Measurements from ENCODE around the gene ZBTB38. TPM values are rescaled to one million over a fixed set of nuclear protein-coding genes. Genes with fewer than 3 reads are reported as not detected.

ZBTB38 gene
- total and polyA plus RNA-seq, 2 experiments from 2014 or later = 8.7 to 11.5 TPM

- TF ChIP-seq, protein P1, sequence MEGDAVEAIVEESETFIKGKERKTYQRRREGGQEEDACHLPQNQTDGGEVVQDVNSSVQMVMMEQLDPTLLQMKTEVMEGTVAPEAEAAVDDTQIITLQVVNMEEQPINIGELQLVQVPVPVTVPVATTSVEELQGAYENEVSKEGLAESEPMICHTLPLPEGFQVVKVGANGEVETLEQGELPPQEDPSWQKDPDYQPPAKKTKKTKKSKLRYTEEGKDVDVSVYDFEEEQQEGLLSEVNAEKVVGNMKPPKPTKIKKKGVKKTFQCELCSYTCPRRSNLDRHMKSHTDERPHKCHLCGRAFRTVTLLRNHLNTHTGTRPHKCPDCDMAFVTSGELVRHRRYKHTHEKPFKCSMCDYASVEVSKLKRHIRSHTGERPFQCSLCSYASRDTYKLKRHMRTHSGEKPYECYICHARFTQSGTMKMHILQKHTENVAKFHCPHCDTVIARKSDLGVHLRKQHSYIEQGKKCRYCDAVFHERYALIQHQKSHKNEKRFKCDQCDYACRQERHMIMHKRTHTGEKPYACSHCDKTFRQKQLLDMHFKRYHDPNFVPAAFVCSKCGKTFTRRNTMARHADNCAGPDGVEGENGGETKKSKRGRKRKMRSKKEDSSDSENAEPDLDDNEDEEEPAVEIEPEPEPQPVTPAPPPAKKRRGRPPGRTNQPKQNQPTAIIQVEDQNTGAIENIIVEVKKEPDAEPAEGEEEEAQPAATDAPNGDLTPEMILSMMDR (conservative IDR thresholded peaks at IDR 0.05; ENCODE audit: low read depth in 2 of 2) = no peak
- TF ChIP-seq CREB1 (CRISPR knock-in tag; IDR thresholded peaks at IDR 0.05; ENCODE audit: low read depth) = no peak
- Histone ChIP-seq H4K20me1 (replicated peaks; ENCODE audit: insufficient read depth) (no peaks in the 10 kb centered on the region), H3F3A (replicated peaks; ENCODE audit: low read depth) (no peaks in the 10 kb centered on the region), H3K27me3 (ENCODE audit: insufficient read depth) (no peaks in the 10 kb centered on the region), H3K4me2 (0 out of 2 replicates have a peak overlapping the region, but pooled peaks have one; percentile 42), H3K27ac (ENCODE audit: low read depth) (no peak overlapping the region), H3K36me3 (ENCODE audit: insufficient read depth) (no peaks in the 10 kb centered on the region), H3K79me2 (replicated peaks; ENCODE audit: insufficient read depth) (no peaks in the 10 kb centered on the region), H3K4me3 (no peak overlapping the region), H3K4me1 (ENCODE audit: insufficient read depth) (peaks cover 50% of the 10 kb centered on the region), H3K9me2 (ENCODE audit: insufficient read depth) (no peaks in the 10 kb centered on the region), H2AFZ (no peak overlapping the region)
- Mint-ChIP-seq H3K9me3 (no peaks in the 10 kb centered on the region), H3K27me3 (ENCODE audit: insufficient read depth, low read depth, poor library complexity) (peaks cover 3% of the 10 kb centered on the region), H3K4me1 (peaks cover 66% of the 10 kb centered on the region), H3K27ac (no peak overlapping the region; the same call in 1 of the 2 replicates), H3K36me3 (ENCODE audit: low read depth) (no peaks in the 10 kb centered on the region), H3K4me3 (no peak overlapping the region)
- ATAC-seq (no peak), DNase-seq (ENCODE audit: low spot score) (no peak)
These were observed 19.2 kb downstream of the ZBTB38 start for GRCh38 chr3:141387516-141387915.

GRCh38 chr3:141388395-141388794 is 20.1 kb downstream of the ZBTB38 start:
- ATAC-seq = no peak
- no peak overlapping the region for H3K4me3 ChIP-seq
- H3K27ac Mint-ChIP-seq = no peak overlapping the region; the same call in 1 of the 2 replicates
- no peak for TF ChIP-seq NANOG (IDR thresholded peaks at IDR 0.05; ENCODE audit: borderline replicate concordance)
- no peak for TF ChIP-seq ZNF462 (CRISPR knock-in tag; IDR thresholded peaks at IDR 0.05)
- no peak for TF ChIP-seq POLR2AphosphoS5 (IDR thresholded peaks at IDR 0.05; ENCODE audit: low read depth)
- no peak for TF ChIP-seq EZH2phosphoT487 (IDR thresholded peaks at IDR 0.05; ENCODE audit: unreplicated experiment)
- no peak for TF ChIP-seq CREB1 (CRISPR knock-in tag; IDR thresholded peaks at IDR 0.05; ENCODE audit: low read depth)
- TF ChIP-seq STAT1 (IDR thresholded peaks at IDR 0.05; ENCODE audit: unreplicated experiment) = no peak
- TF ChIP-seq, protein P1 (conservative IDR thresholded peaks at IDR 0.05; ENCODE audit: low read depth in 2 of 2) = no peak
- TF ChIP-seq JUNB (IDR thresholded peaks at IDR 0.05; ENCODE audit: unreplicated experiment) = no peak
- no peak for TF ChIP-seq ZNF114 (CRISPR knock-in tag; IDR thresholded peaks at IDR 0.05)
- no peak for TF ChIP-seq ZNF331 (CRISPR knock-in tag; IDR thresholded peaks at IDR 0.05; ENCODE audit: low read depth)

More at GRCh38 chr3:141388395-141388794, 20.1 kb downstream of the ZBTB38 start:
- H3K27me3 Mint-ChIP-seq (ENCODE audit: insufficient read depth, low read depth, poor library complexity) = peaks cover 5% of the 10 kb centered on the region
- H3K9me3 Mint-ChIP-seq = no peaks in the 10 kb centered on the region; the same call in 2 of the 3 replicates
- Histone ChIP-seq H3K27me3 (ENCODE audit: insufficient read depth) (no peaks in the 10 kb centered on the region), H3F3A (replicated peaks; ENCODE audit: low read depth) (no peaks in the 10 kb centered on the region), H2AFZ (peak overlapping the region; percentile 83; the same call in 1 of the 2 replicates), H3K9me2 (ENCODE audit: insufficient read depth) (no peaks in the 10 kb centered on the region), H3K27ac (ENCODE audit: low read depth) (no peak overlapping the region), H3K4me1 (ENCODE audit: insufficient read depth) (peaks cover 58% of the 10 kb centered on the region), H4K20me1 (replicated peaks; ENCODE audit: insufficient read depth) (no peaks in the 10 kb centered on the region), H3K79me2 (replicated peaks; ENCODE audit: insufficient read depth) (no peaks in the 10 kb centered on the region), H3K4me2 (no peak overlapping the region), H3K36me3 (ENCODE audit: insufficient read depth) (no peaks in the 10 kb centered on the region)
- no peak for DNase-seq (ENCODE audit: low spot score)
- H3K36me3 Mint-ChIP-seq (ENCODE audit: low read depth) = no peaks in the 10 kb centered on the region
- peaks cover 74% of the 10 kb centered on the region for H3K4me1 Mint-ChIP-seq
- no peak overlapping the region for H3K4me3 Mint-ChIP-seq

Measured in GM23338 (cell line).